ENCODE data around the gene CXCL6. TPM values are rescaled to one million over a fixed set of nuclear protein-coding genes. Genes with fewer than 3 reads are reported as not detected.

The CXCL6 gene
- total RNA-seq (2022; extraction: Qiagen RNA extraction; ENCODE audit: low read depth), result not detected in 5 replicates

GRCh38 chr4:73836373-73837279 lies at the start of gene CXCL6:
CXCL6 (plus strand) TSS chr4:73836678; CDS start chr4:73836751, 73 bp downstream.

GRCh38 chr4:73853246-73853704 lies 16.8 kb downstream of the CXCL6 start, which contains the start of gene PF4V1:
PF4V1 (plus strand) TSS chr4:73853296; CDS start chr4:73853363, 67 bp downstream.

GRCh38 chr4:73869130-73870055 lies 32.9 kb downstream of the CXCL6 start, which contains the start of gene CXCL1:
CXCL1 (plus strand) TSS chr4:73869393; CDS start chr4:73869471, 78 bp downstream.

Other genes with a start within 250 kb of the CXCL6 start
- 0.57 to 0.90 TPM (median 0.83 TPM) in 5 replicates for gene RASSF6, start 216.2 kb upstream of the CXCL6 start, total RNA-seq (2022; extraction: Qiagen RNA extraction; ENCODE audit: low read depth)
- gene CXCL8, start 96.1 kb upstream of the CXCL6 start, total RNA-seq (2022; extraction: Qiagen RNA extraction; ENCODE audit: low read depth), result 8.0 to 21.7 TPM (median 10.2 TPM) in 5 replicates
- gene PF4V1, start 16.6 kb downstream of the CXCL6 start, total RNA-seq (2022; extraction: Qiagen RNA extraction; ENCODE audit: low read depth), result not detected in 5 replicates
- 11.7 to 16.3 TPM (median 14.8 TPM) in 5 replicates for gene CXCL1, start 32.7 kb downstream of the CXCL6 start, total RNA-seq (2022; extraction: Qiagen RNA extraction; ENCODE audit: low read depth)
- 0.39 to 1.8 TPM (median 0.50 TPM) in 5 replicates for gene PF4, start 145.3 kb downstream of the CXCL6 start, total RNA-seq (2022; extraction: Qiagen RNA extraction; ENCODE audit: low read depth)
- gene PPBP, start 151.5 kb downstream of the CXCL6 start, total RNA-seq (2022; extraction: Qiagen RNA extraction; ENCODE audit: low read depth), result 0.18 TPM in 1 of 5 replicates, not detected in the others
- gene CXCL5, start 162.0 kb downstream of the CXCL6 start, total RNA-seq (2022; extraction: Qiagen RNA extraction; ENCODE audit: low read depth), result 50.1 to 60.7 TPM (median 56.4 TPM) in 5 replicates
- 5.1 to 7.5 TPM (median 6.5 TPM) in 5 replicates for gene CXCL3, start 202.0 kb downstream of the CXCL6 start, total RNA-seq (2022; extraction: Qiagen RNA extraction; ENCODE audit: low read depth)